SU-DHL-6 (cell line): ENCODE data around the gene KDM4B.

ENCODE experiments used
- EZH2phosphoT487 ChIP-seq: fragments of 200-600 bp; sonication (generic), shearing (Covaris generic); conservative IDR thresholded peaks from 2 replicates; pipeline ENCODE4 v1.6.1; 2018; ENCODE audit warnings: mild to moderate bottlenecking, antibody characterized with exemption, low read length, moderate library complexity, mixed read lengths
- TF ChIP-seq, protein P1 (sequence below): fragments of 200-600 bp; sonication (generic); IDR thresholded peaks from one replicate; pipeline ENCODE4 v1.5.1; 2017; ENCODE audit warnings: antibody characterized with exemption, mild to moderate bottlenecking, low read length, moderate library complexity; ENCODE audit not compliant: insufficient read depth, poor library complexity, severe bottlenecking

DNA sequence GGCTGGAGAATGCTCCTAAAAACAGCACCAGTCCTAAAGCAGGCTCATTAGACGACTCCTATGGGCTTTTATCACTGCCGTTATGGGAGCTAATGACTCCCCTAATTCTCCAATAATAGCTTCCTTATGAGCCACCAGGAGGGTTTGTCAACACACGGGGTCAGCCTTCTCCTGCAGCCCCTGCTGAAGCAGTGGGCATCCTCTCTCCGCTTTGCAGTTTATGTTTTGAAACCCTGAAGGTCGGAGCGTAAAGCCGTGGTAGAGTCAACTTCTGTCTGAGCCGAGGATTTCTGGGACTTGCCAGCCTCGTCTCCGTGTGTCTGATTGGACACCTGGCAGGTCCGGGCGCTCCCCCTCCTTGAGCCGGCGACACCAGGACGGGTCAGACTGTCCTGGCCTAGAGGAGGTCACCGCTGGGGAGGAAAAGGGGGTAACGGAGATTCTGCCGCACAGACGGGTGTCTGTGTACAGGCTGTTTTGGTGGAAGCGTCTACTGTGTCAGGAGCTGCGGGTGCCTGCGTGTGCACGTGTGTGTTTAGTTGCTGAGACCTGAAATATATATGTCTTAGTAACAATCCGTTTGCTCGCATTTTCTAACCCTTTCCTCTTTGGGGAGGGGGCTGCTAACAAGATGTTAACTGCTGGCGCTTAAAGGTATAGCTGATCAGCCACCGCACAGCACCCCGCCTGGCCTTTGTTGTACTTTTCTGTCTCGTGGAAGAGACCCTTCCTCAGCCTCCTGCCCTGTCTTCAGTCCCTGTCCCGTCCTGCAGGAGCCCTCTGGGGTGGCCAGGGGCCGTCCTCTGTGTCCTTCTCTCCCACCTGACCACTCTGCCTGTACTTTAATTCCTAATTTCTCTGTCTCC is 1.9 kb downstream of the KDM4B start:
- TF ChIP-seq, protein P1, sequence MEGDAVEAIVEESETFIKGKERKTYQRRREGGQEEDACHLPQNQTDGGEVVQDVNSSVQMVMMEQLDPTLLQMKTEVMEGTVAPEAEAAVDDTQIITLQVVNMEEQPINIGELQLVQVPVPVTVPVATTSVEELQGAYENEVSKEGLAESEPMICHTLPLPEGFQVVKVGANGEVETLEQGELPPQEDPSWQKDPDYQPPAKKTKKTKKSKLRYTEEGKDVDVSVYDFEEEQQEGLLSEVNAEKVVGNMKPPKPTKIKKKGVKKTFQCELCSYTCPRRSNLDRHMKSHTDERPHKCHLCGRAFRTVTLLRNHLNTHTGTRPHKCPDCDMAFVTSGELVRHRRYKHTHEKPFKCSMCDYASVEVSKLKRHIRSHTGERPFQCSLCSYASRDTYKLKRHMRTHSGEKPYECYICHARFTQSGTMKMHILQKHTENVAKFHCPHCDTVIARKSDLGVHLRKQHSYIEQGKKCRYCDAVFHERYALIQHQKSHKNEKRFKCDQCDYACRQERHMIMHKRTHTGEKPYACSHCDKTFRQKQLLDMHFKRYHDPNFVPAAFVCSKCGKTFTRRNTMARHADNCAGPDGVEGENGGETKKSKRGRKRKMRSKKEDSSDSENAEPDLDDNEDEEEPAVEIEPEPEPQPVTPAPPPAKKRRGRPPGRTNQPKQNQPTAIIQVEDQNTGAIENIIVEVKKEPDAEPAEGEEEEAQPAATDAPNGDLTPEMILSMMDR, result no peak
- no peak for TF ChIP-seq EZH2phosphoT487
